Measurements from ENCODE around the gene CFAP61.

Gene CFAP61

GRCh38 chr20:20143165-20143564 lies 90.8 kb downstream of the CFAP61 start:
- FAIRE-seq (no peak), DNase-seq (ENCODE audit: extremely low spot score, insufficient read length, low read depth) (no peak)

- FAIRE-seq (no peak), DNase-seq (ENCODE audit: extremely low spot score, insufficient read length, low read depth) (no peak)
Measured at GRCh38 chr20:20143646-20144045, 91.3 kb downstream of the CFAP61 start.

GRCh38 chr20:20148779-20149178 lies 96.4 kb downstream of the CFAP61 start:
- no peak for DNase-seq (ENCODE audit: extremely low spot score, insufficient read length, low read depth)
- no peak for FAIRE-seq

- DNase-seq (ENCODE audit: extremely low spot score, insufficient read length, low read depth) (no peak), FAIRE-seq (no peak)
Measured at GRCh38 chr20:20150241-20150640, 97.9 kb downstream of the CFAP61 start.

GRCh38 chr20:20160520-20160919 lies 108.2 kb downstream of the CFAP61 start:
- DNase-seq (ENCODE audit: extremely low spot score, insufficient read length, low read depth) (no peak), FAIRE-seq (no peak)

GRCh38 chr20:20161611-20162010 lies 109.3 kb downstream of the CFAP61 start:
- DNase-seq (ENCODE audit: extremely low spot score, insufficient read length, low read depth) (no peak), FAIRE-seq (no peak)

GRCh38 chr20:20167698-20168097 lies 115.4 kb downstream of the CFAP61 start:
- DNase-seq (ENCODE audit: extremely low spot score, insufficient read length, low read depth) (no peak), FAIRE-seq (no peak)

GRCh38 chr20:20173254-20173653 lies 120.9 kb downstream of the CFAP61 start:
- DNase-seq (ENCODE audit: extremely low spot score, insufficient read length, low read depth): no peak
- FAIRE-seq: no peak

GRCh38 chr20:20174089-20174835 lies 121.9 kb downstream of the CFAP61 start:
- DNase-seq (ENCODE audit: extremely low spot score, insufficient read length, low read depth) (no peak), FAIRE-seq (no peak)

- no peak for FAIRE-seq
- DNase-seq (ENCODE audit: extremely low spot score, insufficient read length, low read depth): no peak
Measured at GRCh38 chr20:20181322-20181721, 129.0 kb downstream of the CFAP61 start.

- DNase-seq (ENCODE audit: extremely low spot score, insufficient read length, low read depth) (no peak), FAIRE-seq (peak; percentile 68)
Measured at GRCh38 chr20:20184149-20184548, 131.8 kb downstream of the CFAP61 start.

GRCh38 chr20:20184706-20185105 lies 132.4 kb downstream of the CFAP61 start:
- DNase-seq (ENCODE audit: extremely low spot score, insufficient read length, low read depth): no peak
- FAIRE-seq: no peak

- FAIRE-seq: peak; percentile 78
- no peak for DNase-seq (ENCODE audit: extremely low spot score, insufficient read length, low read depth)
Measured at GRCh38 chr20:20188647-20189046, 136.3 kb downstream of the CFAP61 start.

GRCh38 chr20:20192366-20192765 lies 140.0 kb downstream of the CFAP61 start:
- FAIRE-seq: no peak
- DNase-seq (ENCODE audit: extremely low spot score, insufficient read length, low read depth): no peak

GRCh38 chr20:20195021-20195705 lies 142.8 kb downstream of the CFAP61 start:
- no peak for DNase-seq (ENCODE audit: extremely low spot score, insufficient read length, low read depth)
- FAIRE-seq: no peak

GRCh38 chr20:20196610-20197009 lies 144.3 kb downstream of the CFAP61 start:
- FAIRE-seq: no peak

GRCh38 chr20:20198011-20198410 lies 145.7 kb downstream of the CFAP61 start:
- no peak for FAIRE-seq
- DNase-seq (ENCODE audit: extremely low spot score, insufficient read length, low read depth): no peak

More at GRCh38 chr20:20196610-20197009, 144.3 kb downstream of the CFAP61 start:
- DNase-seq (ENCODE audit: extremely low spot score, insufficient read length, low read depth): no peak

GRCh38 chr20:20199361-20200160 lies 147.2 kb downstream of the CFAP61 start:
- FAIRE-seq (no peak), DNase-seq (ENCODE audit: extremely low spot score, insufficient read length, low read depth) (no peak)

GRCh38 chr20:20201124-20201523 lies 148.8 kb downstream of the CFAP61 start:
- FAIRE-seq (no peak), DNase-seq (ENCODE audit: extremely low spot score, insufficient read length, low read depth) (no peak)

GRCh38 chr20:20201639-20202038 lies 149.3 kb downstream of the CFAP61 start:
- DNase-seq (ENCODE audit: extremely low spot score, insufficient read length, low read depth) (no peak), FAIRE-seq (no peak)

- no peak for DNase-seq (ENCODE audit: extremely low spot score, insufficient read length, low read depth)
- FAIRE-seq: no peak
Measured at GRCh38 chr20:20202768-20203167, 150.4 kb downstream of the CFAP61 start.
